Hypothalamus (tissue), 51 donors: ENCODE data around the gene CAPN8.

ENCODE experiments used
- DNase-seq, 51 donors: peaks; one replicate each; lab custom pipeline; 2025; lab: John Stamatoyannopoulos, UW

The CAPN8 gene

DNA sequence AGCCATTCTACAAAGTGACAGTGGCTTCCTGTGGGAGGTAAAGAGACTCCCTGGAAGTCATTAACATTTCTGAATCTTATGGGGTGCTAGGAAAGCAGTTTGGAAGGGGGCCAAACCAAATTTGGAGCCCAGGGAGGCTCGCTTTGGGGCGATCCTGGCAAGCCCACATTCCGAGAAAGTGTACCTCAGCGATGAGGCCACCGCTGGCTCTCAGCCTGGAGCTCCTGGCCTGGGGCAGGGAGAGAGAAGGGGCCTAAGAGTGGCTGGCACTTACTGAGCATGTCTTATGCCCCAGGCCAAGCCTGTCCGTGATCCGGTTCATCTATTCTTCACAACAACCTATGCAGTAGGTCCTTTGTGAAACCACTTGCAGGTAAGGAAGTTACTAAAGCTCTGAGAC lies 173.5 kb downstream of the CAPN8 start:
- no peak for DNase-seq
